ENCODE measurements around the gene FGGY.
A peak's percentile ranks its signal among the peaks of the same experiment; 100 is the strongest.

Gene FGGY

DNA sequence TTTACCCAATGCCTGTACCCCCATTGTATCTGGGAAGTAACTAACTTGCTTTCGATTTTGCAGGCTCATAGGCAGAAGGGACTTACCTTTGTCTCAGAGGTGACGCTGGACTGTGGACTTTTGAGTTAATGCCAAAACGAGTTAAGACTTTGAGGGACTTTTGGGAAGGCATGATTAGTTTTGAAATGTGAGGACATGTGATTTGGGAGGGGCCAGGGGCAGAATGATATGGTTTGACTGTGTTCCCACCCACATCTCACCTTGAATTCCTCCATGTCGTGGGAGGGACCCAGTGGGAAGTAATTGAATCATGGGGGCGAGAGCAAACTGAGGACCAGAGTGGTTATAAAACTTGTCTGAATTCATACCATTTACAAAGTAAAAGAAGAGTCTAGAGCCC is 440.7 kb downstream of the FGGY start:
- TF ChIP-seq, protein P1, sequence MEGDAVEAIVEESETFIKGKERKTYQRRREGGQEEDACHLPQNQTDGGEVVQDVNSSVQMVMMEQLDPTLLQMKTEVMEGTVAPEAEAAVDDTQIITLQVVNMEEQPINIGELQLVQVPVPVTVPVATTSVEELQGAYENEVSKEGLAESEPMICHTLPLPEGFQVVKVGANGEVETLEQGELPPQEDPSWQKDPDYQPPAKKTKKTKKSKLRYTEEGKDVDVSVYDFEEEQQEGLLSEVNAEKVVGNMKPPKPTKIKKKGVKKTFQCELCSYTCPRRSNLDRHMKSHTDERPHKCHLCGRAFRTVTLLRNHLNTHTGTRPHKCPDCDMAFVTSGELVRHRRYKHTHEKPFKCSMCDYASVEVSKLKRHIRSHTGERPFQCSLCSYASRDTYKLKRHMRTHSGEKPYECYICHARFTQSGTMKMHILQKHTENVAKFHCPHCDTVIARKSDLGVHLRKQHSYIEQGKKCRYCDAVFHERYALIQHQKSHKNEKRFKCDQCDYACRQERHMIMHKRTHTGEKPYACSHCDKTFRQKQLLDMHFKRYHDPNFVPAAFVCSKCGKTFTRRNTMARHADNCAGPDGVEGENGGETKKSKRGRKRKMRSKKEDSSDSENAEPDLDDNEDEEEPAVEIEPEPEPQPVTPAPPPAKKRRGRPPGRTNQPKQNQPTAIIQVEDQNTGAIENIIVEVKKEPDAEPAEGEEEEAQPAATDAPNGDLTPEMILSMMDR (IDR thresholded peaks at IDR 0.05; ENCODE audit: control insufficient read depth, insufficient read depth, low read depth, low read length, missing control alignments), result no peak
- DNase-seq (ENCODE audit: low read depth), result no peak
- H3K4me3 ChIP-seq (ENCODE audit: control insufficient read depth, low read depth, low read length), result no peak overlapping the region

DNA sequence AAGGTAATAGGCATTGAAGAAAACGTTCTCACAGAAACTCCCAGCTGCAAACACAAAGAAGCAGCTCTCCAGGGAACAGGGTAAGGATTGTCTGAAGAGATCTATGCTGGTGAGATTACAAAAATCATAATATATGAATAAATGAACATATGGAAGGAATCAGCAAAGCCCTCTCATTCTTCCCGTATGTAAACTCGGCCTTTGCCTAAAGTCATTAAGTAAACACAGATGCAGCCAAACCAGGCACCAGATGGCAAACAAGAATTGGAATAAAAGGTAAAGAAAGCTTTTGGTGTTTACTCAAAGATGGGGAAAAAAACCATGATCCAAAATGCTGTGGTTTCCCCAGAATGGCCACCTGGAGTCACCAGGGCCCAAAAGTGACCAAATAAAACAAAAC is 441.3 kb downstream of the FGGY start:
- TF ChIP-seq, protein P1 (IDR thresholded peaks at IDR 0.05; ENCODE audit: control insufficient read depth, insufficient read depth, low read depth, low read length, missing control alignments), result no peak
- H3K4me3 ChIP-seq (ENCODE audit: control insufficient read depth, low read depth, low read length), result no peak overlapping the region
- no peak for DNase-seq (ENCODE audit: low read depth)

DNA sequence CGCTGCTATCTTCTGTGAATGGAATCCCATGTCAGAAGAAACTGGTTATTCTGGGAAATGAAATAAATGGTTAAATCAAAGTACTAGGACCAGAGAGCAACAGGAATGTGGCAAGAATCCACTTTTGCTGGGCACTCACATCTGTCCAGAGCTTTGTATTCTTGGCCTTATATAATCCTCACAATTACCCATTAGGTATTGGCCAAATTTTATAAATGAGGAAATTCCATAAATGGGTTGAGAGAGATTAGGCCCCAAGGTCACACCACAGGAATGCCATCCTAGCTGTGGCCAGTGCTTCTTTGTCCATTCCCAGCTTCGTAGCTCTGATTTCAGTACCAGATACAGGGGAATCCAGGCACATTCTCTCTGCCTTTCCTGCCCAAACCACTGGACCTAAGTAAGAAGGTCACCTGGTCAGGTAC is 441.7 kb downstream of the FGGY start:
- H3K4me3 ChIP-seq (ENCODE audit: control insufficient read depth, low read depth, low read length), result no peak overlapping the region
- DNase-seq (ENCODE audit: low read depth), result peak; percentile 82
- TF ChIP-seq, protein P1 (IDR thresholded peaks at IDR 0.05; ENCODE audit: control insufficient read depth, insufficient read depth, low read depth, low read length, missing control alignments), result no peak

DNA sequence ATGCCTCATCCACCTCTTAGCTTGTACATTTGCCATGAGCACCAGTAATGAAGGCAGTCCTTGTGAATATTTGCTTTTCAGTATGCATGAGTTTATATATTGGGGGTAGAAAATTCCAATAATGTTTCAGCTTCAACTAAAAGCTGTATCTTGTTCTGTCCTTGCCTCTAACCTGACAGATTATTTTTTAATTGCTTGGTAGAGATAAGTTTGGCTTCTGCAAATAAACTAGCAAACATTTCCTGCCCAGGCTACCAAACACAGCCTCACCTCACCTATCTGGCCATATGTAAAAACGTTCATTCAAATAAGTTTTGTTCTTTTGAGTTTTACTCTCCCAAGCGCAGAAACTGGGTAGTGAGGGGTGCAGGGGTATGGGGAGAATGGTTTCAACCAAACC is 442.2 kb downstream of the FGGY start:
- TF ChIP-seq, protein P1 (IDR thresholded peaks at IDR 0.05; ENCODE audit: control insufficient read depth, insufficient read depth, low read depth, low read length, missing control alignments), result no peak
- no peak overlapping the region for H3K4me3 ChIP-seq (ENCODE audit: control insufficient read depth, low read depth, low read length)
- DNase-seq (ENCODE audit: low read depth), result no peak

DNA sequence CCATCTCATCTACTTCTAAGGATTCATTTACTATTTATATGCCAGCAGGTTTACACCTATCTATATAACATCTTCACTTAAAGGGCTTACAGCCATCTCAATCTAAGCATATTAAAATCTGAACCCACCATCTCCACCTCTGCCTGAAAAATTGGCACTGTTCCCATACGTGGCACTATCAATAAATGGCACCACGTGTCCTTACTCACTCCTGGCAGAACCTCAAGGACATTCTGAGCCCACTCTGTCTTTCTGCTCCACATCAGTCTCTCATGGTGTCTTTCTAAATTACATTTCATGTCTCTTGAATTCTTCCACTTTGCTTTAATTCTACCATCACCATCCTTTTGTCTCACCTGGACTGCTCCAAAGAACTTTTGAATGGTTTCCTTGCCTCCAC is 445.6 kb downstream of the FGGY start:
- TF ChIP-seq, protein P1 (IDR thresholded peaks at IDR 0.05; ENCODE audit: control insufficient read depth, insufficient read depth, low read depth, low read length, missing control alignments), result no peak
- no peak for DNase-seq (ENCODE audit: low read depth)
- H3K4me3 ChIP-seq (ENCODE audit: control insufficient read depth, low read depth, low read length), result no peak overlapping the region

DNA sequence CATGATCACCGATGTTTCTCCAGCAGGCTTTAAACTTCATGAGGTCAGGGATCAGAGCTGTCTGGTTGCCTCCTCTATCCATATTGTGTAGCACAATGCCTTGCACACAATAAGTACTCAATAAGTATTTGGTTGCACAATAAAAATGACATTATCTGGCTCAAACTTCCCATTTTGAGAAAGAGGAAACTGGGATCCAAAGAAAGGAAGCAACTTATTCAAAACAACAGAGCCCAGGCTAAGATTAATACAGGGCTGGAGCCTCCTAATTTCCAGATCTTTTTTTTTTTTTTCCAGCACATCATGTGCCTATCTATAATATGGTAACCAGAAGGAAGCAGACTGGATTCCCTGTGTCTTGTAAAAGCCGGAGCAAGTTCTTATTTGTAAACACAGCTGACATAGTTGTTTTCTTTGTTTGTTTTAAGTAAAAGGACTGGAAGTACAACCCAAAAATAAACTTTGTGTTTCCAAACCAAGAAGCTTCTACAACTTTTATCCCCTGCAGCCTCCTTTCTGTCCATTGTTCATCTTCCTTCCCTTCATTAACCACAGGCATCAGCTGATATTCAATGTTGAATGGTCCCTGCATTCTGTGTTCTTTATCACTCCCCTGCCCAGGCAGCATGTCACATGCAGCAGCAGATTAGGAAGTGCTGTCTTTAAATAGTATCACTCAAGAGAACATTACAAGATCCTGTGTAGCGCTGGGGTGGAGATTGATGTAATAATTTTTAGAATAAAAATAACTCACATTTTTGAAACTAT is 446.6 kb downstream of the FGGY start:
- TF ChIP-seq, protein P1 (IDR thresholded peaks at IDR 0.05; ENCODE audit: control insufficient read depth, insufficient read depth, low read depth, low read length, missing control alignments), result no peak
- H3K4me3 ChIP-seq (ENCODE audit: control insufficient read depth, low read depth, low read length), result no peak overlapping the region
- DNase-seq (ENCODE audit: low read depth), result no peak
